ENCODE data around the gene GLMP. TPM values are rescaled to one million over a fixed set of nuclear protein-coding genes. Genes with fewer than 3 reads are reported as not detected.

GLMP gene
- total RNA-seq, 1 experiment from 2014 or later = 60.2 TPM

DNA sequence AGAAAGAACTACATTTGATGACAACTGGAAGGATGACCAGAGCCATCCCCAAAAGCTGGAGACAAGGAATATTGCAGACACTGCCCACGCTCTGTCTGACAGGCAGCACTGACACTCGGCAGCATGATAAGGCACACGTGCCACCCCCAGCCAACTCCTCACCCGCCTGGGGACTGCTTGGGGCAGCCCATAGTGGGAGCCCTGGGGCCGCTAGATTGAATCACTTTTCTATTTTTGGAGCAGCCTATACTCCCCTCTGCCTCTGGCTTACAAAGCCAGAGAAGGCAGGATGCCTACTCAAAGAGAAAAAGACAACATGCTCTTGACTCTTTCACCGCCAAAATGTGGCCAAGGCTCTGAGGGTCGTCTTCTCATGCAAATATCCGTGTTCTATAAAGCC is 14.2 kb downstream of the GLMP start:
- ATAC-seq = no peak
- no TSS peak for BruUV-seq (replicated peaks)
- H3K9me3 ChIP-seq (ENCODE audit: control insufficient read depth, insufficient read depth, low read depth, low read length) = no peaks in the 10 kb centered on the region
- H3K36me3 ChIP-seq (ENCODE audit: control insufficient read depth, insufficient read depth, low read length) = peaks cover 20% of the 10 kb centered on the region
- H3K4me3 ChIP-seq (ENCODE audit: low read depth in 2 of 2, low read length in 2 of 2) = peak overlapping the region; percentile 75 to 92
- POLR2A ChIA-PET = interaction anchor here (0.6 to 1.6 kb wide), 2 partner anchors 10 to 139 kb away, joined by 7 to 12 read pairs; no protein-coding TSS in a partner anchor
- CTCF ChIA-PET = no interaction called here
- DNase-seq (ENCODE audit: low read depth, low spot score) = no peak
- peak overlapping the region; percentile 98 for H3K27ac ChIP-seq (ENCODE audit: low read length)
- peaks cover 14% of the 10 kb centered on the region for H3K4me1 ChIP-seq (ENCODE audit: control insufficient read depth, insufficient read depth, low read length)
- no peaks in the 10 kb centered on the region for H3K27me3 ChIP-seq (ENCODE audit: control insufficient read depth, insufficient read depth, low read length)
- in situ Hi-C loops (cut with HindIII; ENCODE audit: low pct_unique_long_range_greater_than_20kb, low sequenced_read_pairs) (no loop called here), intact Hi-C loops (cut with micrococcal nuclease; ENCODE audit: unreplicated experiment) (no loop called here)
- no peak for TF ChIP-seq SIN3A (IDR thresholded peaks at IDR 0.05; ENCODE audit: borderline replicate concordance, insufficient read depth, low read depth, low read length)
- TF ChIP-seq, protein P1, sequence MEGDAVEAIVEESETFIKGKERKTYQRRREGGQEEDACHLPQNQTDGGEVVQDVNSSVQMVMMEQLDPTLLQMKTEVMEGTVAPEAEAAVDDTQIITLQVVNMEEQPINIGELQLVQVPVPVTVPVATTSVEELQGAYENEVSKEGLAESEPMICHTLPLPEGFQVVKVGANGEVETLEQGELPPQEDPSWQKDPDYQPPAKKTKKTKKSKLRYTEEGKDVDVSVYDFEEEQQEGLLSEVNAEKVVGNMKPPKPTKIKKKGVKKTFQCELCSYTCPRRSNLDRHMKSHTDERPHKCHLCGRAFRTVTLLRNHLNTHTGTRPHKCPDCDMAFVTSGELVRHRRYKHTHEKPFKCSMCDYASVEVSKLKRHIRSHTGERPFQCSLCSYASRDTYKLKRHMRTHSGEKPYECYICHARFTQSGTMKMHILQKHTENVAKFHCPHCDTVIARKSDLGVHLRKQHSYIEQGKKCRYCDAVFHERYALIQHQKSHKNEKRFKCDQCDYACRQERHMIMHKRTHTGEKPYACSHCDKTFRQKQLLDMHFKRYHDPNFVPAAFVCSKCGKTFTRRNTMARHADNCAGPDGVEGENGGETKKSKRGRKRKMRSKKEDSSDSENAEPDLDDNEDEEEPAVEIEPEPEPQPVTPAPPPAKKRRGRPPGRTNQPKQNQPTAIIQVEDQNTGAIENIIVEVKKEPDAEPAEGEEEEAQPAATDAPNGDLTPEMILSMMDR (IDR thresholded peaks at IDR 0.05) = no peak
- no peak for TF ChIP-seq POLR2AphosphoS5 (IDR thresholded peaks at IDR 0.05; ENCODE audit: low read depth, low read length)
- TF ChIP-seq, protein P2, sequence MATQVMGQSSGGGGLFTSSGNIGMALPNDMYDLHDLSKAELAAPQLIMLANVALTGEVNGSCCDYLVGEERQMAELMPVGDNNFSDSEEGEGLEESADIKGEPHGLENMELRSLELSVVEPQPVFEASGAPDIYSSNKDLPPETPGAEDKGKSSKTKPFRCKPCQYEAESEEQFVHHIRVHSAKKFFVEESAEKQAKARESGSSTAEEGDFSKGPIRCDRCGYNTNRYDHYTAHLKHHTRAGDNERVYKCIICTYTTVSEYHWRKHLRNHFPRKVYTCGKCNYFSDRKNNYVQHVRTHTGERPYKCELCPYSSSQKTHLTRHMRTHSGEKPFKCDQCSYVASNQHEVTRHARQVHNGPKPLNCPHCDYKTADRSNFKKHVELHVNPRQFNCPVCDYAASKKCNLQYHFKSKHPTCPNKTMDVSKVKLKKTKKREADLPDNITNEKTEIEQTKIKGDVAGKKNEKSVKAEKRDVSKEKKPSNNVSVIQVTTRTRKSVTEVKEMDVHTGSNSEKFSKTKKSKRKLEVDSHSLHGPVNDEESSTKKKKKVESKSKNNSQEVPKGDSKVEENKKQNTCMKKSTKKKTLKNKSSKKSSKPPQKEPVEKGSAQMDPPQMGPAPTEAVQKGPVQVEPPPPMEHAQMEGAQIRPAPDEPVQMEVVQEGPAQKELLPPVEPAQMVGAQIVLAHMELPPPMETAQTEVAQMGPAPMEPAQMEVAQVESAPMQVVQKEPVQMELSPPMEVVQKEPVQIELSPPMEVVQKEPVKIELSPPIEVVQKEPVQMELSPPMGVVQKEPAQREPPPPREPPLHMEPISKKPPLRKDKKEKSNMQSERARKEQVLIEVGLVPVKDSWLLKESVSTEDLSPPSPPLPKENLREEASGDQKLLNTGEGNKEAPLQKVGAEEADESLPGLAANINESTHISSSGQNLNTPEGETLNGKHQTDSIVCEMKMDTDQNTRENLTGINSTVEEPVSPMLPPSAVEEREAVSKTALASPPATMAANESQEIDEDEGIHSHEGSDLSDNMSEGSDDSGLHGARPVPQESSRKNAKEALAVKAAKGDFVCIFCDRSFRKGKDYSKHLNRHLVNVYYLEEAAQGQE (IDR thresholded peaks at IDR 0.05; ENCODE audit: insufficient read depth in 1 of 2, low read depth in 2 of 2, low read length in 1 of 2) = no peak
- TF ChIP-seq TCF7L2 (IDR thresholded peaks at IDR 0.05; ENCODE audit: low read depth, low read length) = no peak

DNA sequence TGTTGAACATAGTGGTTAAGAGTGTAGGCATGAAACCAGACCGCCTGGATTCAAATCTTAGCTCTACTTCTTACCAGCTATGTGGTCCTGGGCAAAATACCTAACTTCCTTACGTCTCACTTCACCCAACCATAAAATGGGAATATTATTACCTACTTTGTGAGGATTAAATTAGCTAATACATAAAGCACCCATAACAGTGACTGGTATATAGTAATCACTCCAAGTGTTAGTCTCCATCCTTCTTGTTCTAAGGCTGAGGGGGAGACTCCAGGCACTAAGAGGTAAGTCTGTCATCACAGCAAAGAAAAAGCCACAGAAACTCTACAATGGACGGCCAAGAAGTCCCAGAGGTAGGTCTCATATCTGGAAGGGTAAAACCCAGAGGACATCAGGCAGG is 15.6 kb downstream of the GLMP start:
- intact Hi-C loops (cut with micrococcal nuclease; ENCODE audit: unreplicated experiment) = no loop called here
- peaks cover 14% of the 10 kb centered on the region for H3K4me1 ChIP-seq (ENCODE audit: control insufficient read depth, insufficient read depth, low read length)

More for the DNA sequence above, 15.6 kb downstream of the GLMP start:
- no peaks in the 10 kb centered on the region for H3K9me3 ChIP-seq (ENCODE audit: control insufficient read depth, insufficient read depth, low read depth, low read length)
- ATAC-seq (no peak), DNase-seq (ENCODE audit: low read depth, low spot score) (no peak)
- H3K36me3 ChIP-seq (ENCODE audit: control insufficient read depth, insufficient read depth, low read length) = peaks cover 23% of the 10 kb centered on the region
- no peaks in the 10 kb centered on the region for H3K27me3 ChIP-seq (ENCODE audit: control insufficient read depth, insufficient read depth, low read length)
- TF ChIP-seq, protein P1 (IDR thresholded peaks at IDR 0.05) = no peak
- TF ChIP-seq POLR2AphosphoS5 (IDR thresholded peaks at IDR 0.05; ENCODE audit: low read depth, low read length) (no peak), SIN3A (IDR thresholded peaks at IDR 0.05; ENCODE audit: borderline replicate concordance, insufficient read depth, low read depth, low read length) (no peak), TCF7L2 (IDR thresholded peaks at IDR 0.05; ENCODE audit: low read depth, low read length) (no peak)
- TF ChIP-seq, protein P2 (IDR thresholded peaks at IDR 0.05; ENCODE audit: insufficient read depth in 1 of 2, low read depth in 2 of 2, low read length in 1 of 2) = no peak
- in situ Hi-C loops (cut with HindIII; ENCODE audit: low pct_unique_long_range_greater_than_20kb, low sequenced_read_pairs) = no loop called here
- ChIA-PET POLR2A (no interaction called here), CTCF (no interaction called here)
- H3K27ac ChIP-seq (ENCODE audit: low read length) = no peak overlapping the region
- BruUV-seq (replicated peaks) = no TSS peak
- H3K4me3 ChIP-seq (ENCODE audit: low read depth in 2 of 2, low read length in 2 of 2) = no peak overlapping the region
